Erythroblast (primary cell): ENCODE data around the gene SETD3.

Source experiments
- GATA1 ChIP-seq: IDR thresholded peaks from 2 replicates; pipeline ENCODE4 v1.6.1; 2011; ENCODE audit warnings: low read depth, mild to moderate bottlenecking, control low read depth, low read length, moderate library complexity
- POLR2A ChIP-seq: IDR thresholded peaks from 2 replicates; pipeline ENCODE4 v1.6.1; 2011; ENCODE audit warnings: mild to moderate bottlenecking, low read length

- TF ChIP-seq POLR2A, result no peak
- TF ChIP-seq GATA1, result no peak
These were observed 43.0 kb downstream of the SETD3 start for GRCh38 chr14:99437706-99438105.
